ENCODE data around the gene CASKIN1.
"Not testable (repeated sequence)": the region's sequence is repeated elsewhere in the genome, so short reads cannot be mapped to it uniquely, and the experiment has no call there.

The CASKIN1 gene

DNA sequence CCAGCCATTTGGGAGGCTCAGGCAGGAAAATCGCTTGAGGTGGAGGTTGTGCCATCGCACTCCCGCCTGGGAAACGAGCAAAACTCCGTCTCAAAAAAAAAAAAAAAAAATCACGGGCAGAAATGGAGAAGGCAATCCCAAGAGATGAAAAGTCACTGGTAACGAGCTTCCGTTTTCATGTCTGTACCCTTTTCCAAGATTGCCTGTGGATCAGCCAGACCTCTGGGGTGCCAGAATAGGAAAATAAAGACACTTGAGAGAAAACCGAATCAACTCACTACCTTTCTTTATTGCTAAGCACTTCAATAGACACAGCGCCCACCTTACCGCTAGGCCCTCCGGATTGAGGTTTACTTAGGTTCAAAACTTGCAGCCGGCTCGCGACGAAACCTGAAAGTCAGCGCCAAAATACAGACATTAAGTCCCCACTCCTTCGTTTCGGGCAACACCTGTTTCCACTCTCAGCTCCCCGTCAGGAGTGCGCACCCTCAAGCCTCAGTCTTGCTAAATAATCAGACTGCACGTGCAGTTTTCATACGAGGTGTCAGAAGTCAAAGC, 41.8 kb downstream of the CASKIN1 start:
- DNase-seq = peak; percentile 16

DNA sequence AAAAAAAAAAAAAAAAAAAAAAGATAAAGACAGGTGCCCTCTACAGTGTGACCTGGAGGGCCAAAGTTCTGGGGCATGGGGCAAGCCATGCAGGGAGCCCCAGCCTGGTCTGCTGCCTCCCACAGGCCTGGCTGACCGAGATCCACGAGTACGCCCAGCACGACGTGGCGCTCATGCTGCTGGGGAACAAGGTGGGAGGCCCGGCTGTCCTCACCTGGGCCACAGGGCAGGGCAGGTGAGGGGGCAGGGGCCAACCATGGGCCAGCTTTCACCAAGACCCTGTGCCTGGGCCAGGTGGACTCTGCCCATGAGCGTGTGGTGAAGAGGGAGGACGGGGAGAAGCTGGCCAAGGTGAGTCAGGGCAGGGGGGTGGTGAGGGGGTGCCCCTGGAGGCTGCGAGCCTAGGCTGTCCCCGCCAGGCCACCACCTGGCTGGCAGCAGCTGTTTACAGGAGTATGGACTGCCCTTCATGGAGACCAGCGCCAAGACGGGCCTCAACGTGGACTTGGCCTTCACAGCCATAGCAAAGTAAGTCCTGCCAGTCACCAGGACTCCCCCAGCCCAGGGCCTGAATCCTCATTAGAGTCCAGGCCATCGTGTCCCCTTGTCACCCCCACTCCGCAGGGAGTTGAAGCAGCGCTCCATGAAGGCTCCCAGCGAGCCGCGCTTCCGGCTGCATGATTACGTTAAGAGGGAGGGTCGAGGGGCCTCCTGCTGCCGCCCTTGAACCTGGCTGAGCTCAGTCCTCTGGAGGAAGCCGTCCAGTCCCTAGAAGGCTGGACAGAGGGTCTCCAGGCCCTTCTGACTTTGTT, 43.5 kb downstream of the CASKIN1 start:
- DNase-seq = no peak

DNA sequence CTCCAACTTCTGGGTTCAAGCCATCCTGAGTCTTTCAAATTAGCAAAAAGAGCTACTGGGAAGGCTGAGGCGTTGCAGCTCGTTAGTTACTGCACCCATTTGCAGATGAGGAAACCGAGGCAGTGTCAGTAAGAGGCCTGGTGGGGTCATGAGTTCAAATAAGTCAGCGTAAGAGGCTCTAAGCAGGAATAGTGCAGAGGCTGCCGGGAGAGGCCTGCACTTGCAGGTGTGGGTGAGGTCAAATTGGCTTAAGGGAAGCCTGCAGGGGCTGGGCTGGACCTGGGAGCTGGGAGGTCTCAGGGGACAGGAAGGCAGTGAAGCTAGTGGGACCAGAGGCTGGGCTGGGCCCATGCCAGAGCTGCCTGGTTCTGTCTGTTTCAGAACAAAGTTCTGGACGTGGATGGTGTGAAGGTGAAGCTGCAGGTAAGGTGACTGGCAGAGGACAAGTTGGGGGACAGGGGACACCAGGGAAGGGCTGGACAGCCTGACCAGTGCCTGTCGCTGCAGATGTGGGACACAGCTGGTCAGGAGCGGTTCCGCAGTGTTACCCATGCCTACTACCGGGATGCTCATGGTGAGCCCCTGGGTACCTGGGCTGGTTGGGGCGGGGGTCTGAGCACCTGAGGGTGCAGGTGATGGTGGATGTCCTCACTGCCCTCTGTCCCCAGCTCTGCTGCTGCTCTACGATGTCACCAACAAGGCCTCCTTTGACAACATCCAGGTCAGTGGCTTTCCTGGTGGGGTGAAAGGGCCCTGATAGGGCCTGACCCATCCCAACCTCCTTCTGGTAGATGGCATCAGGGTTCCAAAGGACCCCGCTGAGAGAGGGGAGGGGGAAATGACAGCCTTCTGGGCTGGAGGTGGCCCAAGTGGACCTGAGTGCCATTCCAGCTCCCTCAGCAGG, 45.0 kb downstream of the CASKIN1 start:
- DNase-seq = no peak

DNA sequence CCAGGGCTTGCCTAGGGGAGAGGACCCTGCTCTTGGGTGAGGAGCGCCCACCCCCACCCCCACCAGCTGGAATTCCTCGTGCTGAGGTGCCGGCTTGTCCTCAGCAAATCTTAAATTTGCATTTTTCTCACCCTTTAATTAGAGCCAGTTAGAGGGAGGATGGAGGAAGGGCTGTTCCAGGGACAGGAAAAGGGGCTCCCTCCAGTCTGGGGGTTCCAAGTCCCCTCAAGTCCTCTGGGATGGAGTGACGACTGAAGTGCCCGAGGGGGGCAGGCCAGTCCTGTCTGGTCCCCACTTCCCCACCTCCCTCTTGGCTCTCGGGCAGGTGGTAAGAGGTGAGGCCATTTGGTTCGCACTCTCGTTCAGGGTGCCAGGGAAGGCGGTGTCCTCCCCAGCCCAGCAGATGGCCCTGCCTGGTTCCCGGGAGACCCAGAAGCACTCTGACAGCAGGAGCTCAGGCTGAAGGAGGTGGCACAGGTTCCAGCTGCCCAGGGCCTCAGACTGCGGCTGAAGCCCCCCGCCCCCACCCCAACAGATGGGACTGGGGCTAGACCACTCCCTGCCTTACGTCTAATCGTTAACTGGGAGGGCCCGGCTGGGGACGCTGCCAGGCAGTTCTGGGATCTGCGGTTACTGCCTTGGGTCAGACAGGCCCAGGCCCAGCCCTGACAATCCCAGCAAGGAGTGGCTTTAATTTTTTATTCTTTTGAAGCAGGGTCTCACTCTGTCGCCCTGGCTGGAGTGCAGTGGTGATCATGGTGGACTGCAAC, 45.8 kb downstream of the CASKIN1 start:
- no peak for DNase-seq

GRCh38 chr16:2149630-2150417, 46.6 kb downstream of the CASKIN1 start:
- no peak for DNase-seq

DNA sequence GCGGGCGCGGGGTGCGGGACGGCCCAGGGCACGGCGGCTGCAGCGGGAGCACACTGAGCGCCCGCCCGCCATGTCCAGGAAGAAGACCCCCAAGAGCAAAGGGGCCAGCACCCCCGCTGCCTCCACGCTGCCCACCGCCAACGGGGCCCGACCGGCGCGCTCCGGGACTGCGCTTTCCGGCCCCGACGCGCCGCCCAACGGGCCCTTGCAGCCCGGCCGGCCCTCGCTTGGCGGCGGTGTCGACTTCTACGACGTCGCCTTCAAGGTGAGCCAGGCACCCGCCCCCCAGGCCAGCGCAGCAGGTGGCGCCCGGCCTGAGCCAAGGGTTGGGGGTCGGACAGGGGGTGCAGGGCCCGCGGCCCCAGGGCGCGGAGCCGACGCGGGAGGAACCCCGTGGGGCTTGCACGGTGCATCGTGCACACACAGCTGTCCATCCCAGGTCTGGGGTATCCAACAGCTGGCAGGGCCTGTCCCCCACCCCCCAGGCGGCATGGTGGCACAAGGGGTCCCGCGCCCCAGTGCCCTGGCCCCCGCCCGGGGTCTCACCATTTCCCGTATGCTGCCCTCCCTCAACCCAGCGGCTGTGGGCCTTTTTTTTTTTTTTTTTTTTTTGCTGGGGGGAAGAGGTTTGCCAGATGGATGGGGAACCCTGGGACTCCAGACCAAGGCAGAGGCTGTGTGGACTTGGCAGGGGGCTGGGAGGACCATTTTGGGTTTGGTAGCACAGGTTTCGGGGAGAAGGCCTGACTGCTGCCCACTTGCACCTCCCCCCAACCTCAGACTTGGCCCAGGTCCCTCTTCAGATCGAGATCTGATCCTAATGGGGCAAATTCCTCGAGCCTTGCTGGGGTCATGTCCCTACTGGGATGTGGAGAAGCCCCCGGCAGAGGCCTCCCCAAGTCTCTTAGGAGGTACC, 47.4 kb downstream of the CASKIN1 start:
- no peak for DNase-seq

DNA sequence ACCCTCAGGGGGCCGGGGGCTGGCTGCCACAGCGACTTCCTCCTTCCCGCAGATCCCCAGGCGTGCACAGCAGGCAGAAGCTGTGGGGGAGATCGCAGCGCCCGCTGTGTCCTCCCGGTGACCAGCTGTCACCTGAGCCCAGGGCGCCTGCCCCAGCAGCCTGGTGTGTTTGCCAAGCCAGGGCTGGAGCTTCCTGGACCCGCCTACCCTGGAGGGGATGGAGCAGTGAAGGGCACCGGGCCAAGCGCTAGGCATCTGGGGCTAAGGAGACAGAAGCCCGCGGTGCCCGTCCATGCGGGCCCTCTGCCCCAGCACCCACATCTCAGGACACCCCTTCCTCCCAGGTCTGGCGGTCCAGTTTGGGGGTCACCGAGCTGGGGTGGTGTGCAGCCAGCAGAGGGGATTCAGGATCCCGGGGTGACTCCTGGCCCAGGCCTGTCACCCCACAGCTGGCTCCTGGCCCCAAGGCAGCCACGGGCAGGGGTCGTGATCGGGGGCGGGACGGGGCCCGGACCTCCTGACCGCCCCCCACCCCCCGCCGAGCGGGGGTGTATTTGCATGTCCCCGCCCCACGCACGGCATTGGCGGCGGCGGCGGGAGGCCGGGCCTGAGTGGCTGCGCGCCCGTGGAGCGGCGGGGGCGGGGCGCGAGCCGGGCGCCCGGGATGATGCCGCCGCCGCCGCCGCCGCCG, 48.3 kb downstream of the CASKIN1 start, which contains the start of gene RAB26:
Gene RAB26, plus strand, starts transcription at position 645 of the 691 bp plus-strand sequence. CDS start 159 bp downstream, outside the sequence.
- DNase-seq = peak; percentile 45

- no peak for DNase-seq
These were observed 49.0 kb downstream of the CASKIN1 start for GRCh38 chr16:2147378-2147777.

- no peak for DNase-seq
These were observed 50.6 kb downstream of the CASKIN1 start for GRCh38 chr16:2145843-2146242.

- no peak for DNase-seq
These were observed 52.4 kb downstream of the CASKIN1 start for GRCh38 chr16:2143878-2144485.

GRCh38 chr16:2142942-2143877, 53.2 kb downstream of the CASKIN1 start:
- no peak for DNase-seq

DNA sequence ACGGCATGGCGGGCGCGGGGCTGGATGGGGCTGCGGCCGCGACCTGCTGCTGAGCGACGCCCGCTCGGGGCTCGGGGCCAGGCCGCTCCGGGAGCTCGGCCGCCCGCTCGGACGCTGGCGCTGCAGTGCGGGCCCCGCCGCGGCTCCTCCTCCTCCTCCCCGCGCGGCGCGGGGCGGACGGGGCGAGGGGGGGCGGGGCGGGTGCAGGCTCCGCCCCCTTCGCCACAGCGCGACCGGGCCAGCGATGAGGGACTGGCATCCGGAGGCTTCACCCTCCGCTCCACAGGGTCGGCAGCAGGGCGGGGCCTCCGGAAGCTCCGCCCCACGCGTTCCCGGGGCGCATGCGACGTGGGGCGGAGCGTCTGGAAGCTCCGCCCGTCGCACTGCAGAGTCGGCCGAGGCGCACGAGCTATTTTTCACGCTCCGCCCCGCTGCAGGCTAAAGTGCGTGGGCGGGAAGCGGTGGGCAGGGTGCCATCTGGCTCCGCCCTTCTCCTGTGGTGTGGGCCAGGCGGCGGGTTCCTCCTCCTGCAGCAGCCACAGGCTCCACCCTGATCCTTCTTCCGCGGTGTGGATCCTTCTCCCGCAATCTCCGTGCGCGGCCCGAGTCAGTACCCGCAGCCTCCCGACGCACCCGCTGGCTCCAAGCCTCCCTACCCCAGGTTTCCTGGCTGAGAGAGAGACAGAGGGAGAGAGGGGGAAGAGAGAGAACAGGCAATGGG, 60.5 kb downstream of the CASKIN1 start, which contains the start of gene PKD1:
Gene PKD1, minus strand, starts transcription at position 129 of the 721 bp plus-strand sequence. CDS start 209 bp downstream, outside the sequence.
- peak; percentile 94 for DNase-seq

GRCh38 chr16:2135071-2135470, 61.3 kb downstream of the CASKIN1 start:
- not testable (repeated sequence) for DNase-seq

- DNase-seq = not testable (repeated sequence)
These were observed 62.6 kb downstream of the CASKIN1 start for GRCh38 chr16:2133797-2134196.

DNA sequence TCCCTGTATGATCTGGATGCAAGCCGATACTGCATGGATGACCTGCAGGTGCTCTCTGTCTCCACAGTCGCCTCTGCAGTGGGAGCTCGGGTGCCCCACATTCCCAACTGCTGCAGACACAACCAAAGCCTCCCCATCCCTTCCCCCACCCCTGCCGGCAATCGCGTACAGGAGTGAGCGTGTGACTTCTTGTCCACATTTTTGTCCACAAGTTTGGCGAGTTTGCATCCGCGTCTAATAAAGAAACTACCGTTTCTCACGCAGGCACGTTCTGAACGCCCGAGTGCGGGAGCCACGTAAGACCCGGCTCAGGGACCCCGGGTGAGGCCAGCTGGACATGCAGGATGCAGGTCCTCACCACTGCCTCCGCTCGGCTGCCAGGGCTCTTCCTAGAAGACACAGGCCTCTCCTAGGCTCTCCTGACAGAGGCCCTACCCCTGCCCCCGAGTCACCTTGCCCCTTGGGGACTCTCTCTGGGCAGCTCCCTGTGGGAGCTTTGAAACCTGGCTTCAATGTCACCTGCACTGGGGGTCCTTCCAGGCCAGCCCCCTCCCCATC, 66.4 kb downstream of the CASKIN1 start:
- not testable (repeated sequence) for DNase-seq

DNA sequence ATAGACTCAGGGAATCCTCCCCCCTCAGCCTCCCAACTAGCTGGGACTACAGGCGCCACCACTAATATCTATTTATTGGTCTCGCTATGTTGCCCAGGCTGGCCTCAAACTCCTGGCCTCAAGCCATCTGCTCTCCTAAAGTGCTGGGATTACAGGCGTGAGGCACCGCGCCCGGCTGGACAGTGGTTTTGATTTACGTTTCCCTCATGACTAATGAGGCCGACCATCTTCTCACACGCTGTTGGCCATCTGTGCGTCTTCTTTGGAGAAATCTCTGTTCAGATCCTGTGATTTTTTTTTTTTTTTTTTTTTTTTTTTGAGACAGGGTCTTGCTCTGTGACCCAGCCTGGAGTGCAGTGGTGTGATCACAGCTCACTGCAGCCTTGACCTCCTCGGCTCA, 67.2 kb downstream of the CASKIN1 start:
- DNase-seq = not testable (repeated sequence)
